ENCODE data around the gene BLOC1S6.
A peak's percentile ranks its signal among the peaks of the same experiment; 100 is the strongest.
"Not testable (repeated sequence)": the region's sequence is repeated elsewhere in the genome, so short reads cannot be mapped to it uniquely, and the experiment has no call there.

BLOC1S6 gene

GRCh38 chr15:45641374-45641781, 54.2 kb downstream of the BLOC1S6 start:
- DNase-seq (ENCODE audit: low spot score), result no peak

GRCh38 chr15:45641999-45642932, 55.1 kb downstream of the BLOC1S6 start:
- DNase-seq (ENCODE audit: low spot score), result no peak

- no peak for DNase-seq (ENCODE audit: low spot score)
Measured at GRCh38 chr15:45644437-45644836, 57.3 kb downstream of the BLOC1S6 start.

GRCh38 chr15:45645026-45645980, 58.1 kb downstream of the BLOC1S6 start:
- peak; percentile 68 for DNase-seq (ENCODE audit: low spot score)

- no peak for DNase-seq (ENCODE audit: low spot score)
Measured at GRCh38 chr15:45646220-45646619, 59.0 kb downstream of the BLOC1S6 start.

GRCh38 chr15:45647828-45648227, 60.6 kb downstream of the BLOC1S6 start:
- no peak for DNase-seq (ENCODE audit: low spot score)

- DNase-seq (ENCODE audit: low spot score), result no peak
Measured at GRCh38 chr15:45648521-45649200, 61.5 kb downstream of the BLOC1S6 start.

GRCh38 chr15:45650007-45650406, 62.8 kb downstream of the BLOC1S6 start:
- not testable (repeated sequence) for DNase-seq (ENCODE audit: low spot score)

- DNase-seq (ENCODE audit: low spot score), result no peak
Measured at GRCh38 chr15:45650889-45651525, 63.8 kb downstream of the BLOC1S6 start.

GRCh38 chr15:45653702-45654424, 66.7 kb downstream of the BLOC1S6 start:
- peak; percentile 42 for DNase-seq (ENCODE audit: low spot score)

- no peak for DNase-seq (ENCODE audit: low spot score)
Measured at GRCh38 chr15:45654749-45655148, 67.6 kb downstream of the BLOC1S6 start.

- DNase-seq (ENCODE audit: low spot score), result no peak
Measured at GRCh38 chr15:45657254-45657653, 70.1 kb downstream of the BLOC1S6 start.

GRCh38 chr15:45657764-45658545, 70.8 kb downstream of the BLOC1S6 start:
- no peak for DNase-seq (ENCODE audit: low spot score)
